GM12878 (cell line): Measurements from ENCODE around the gene SALL1. TPM values are rescaled to one million over a fixed set of nuclear protein-coding genes. Genes with fewer than 3 reads are reported as not detected.

ENCODE experiments used
- ATAC-seq: fragments of 200-7000 bp; cut with Tn5 transposase; 3 replicates; pipeline ENCODE4 v1.9.1; 2020; ENCODE audit warnings: mild to moderate bottlenecking, moderate library complexity
- BruUV-seq: library from RNA; stranded (reverse); fragments of 400-500 nt; replicated peaks from 2 replicates; lab custom pipeline; 2021; lab: Mats Ljungman, UMichigan
- CTCF ChIA-PET: fragments of 300-600 bp; sonication (Branson Sonifier 250); formaldehyde crosslinking; extraction: SDS; loops from one replicate; lab custom pipeline; 2021; ENCODE audit warnings: inconsistent platforms; lab: Yijun Ruan, JAX
- POLR2A ChIA-PET: fragments of 350-600 bp; formaldehyde crosslinking; extraction: SDS; loops from one replicate; lab custom pipeline; 2021; ENCODE audit warnings: inconsistent platforms; lab: Charles Lee
- RAD21 ChIA-PET: fragments of 300-600 bp; sonication (Branson Sonifier 250); formaldehyde crosslinking; loops from one replicate; lab custom pipeline; 2023; ENCODE audit warnings: antibody characterized with exemption; ENCODE audit not compliant: unreplicated experiment; lab: Charles Lee
- SMC1A ChIA-PET: fragments of 300-600 bp; sonication (Branson Sonifier 250); formaldehyde crosslinking; loops from one replicate; lab custom pipeline; 2023; ENCODE audit not compliant: unreplicated experiment, uncharacterized antibody; lab: Charles Lee
- DNase-seq: peaks from one replicate; pipeline ENCODE4 v3.0.0-alpha.2; 2011; ENCODE audit warnings: low read depth, low spot score
- FAIRE-seq: peaks from 3 replicates; lab custom pipeline; 2011; peaks lifted over from hg19 to GRCh38; lab: Jason Lieb, UNC
- H2AFZ ChIP-seq: 2 replicates; pipeline ENCODE4 v1.6.0; 2011; ENCODE audit warnings: low read depth, low read length, control low read depth; ENCODE audit not compliant: control insufficient read depth
- H3K27ac ChIP-seq: 2 replicates; pipeline ENCODE4 v1.5.1; 2011; ENCODE audit warnings: control low read depth; ENCODE audit not compliant: control insufficient read depth, insufficient read depth
- H3K27me3 ChIP-seq, 2 experiments: replicated peaks in 1 of 2; 2 replicates each; pipeline versions ENCODE4 v1.6.0 to v1.6.1; 2011; ENCODE audit warnings: low read length in 1 of 2; ENCODE audit not compliant: control insufficient read depth in 2 of 2, insufficient read depth in 2 of 2
- H3K36me3 ChIP-seq, 2 experiments: 2 replicates each; pipeline ENCODE4 v1.5.1; 2011; ENCODE audit warnings: low read length in 1 of 2; ENCODE audit not compliant: control insufficient read depth in 2 of 2, insufficient read depth in 2 of 2
- H3K4me1 ChIP-seq: 2 replicates; pipeline ENCODE4 v1.6.1; 2011; ENCODE audit warnings: mild to moderate bottlenecking, low read length, moderate library complexity, mixed read lengths; ENCODE audit not compliant: control insufficient read depth, insufficient read depth
- H3K4me2 ChIP-seq: 2 replicates; pipeline ENCODE4 v1.6.0; 2011; ENCODE audit warnings: control low read depth; ENCODE audit not compliant: control insufficient read depth, insufficient read depth
- H3K4me3 ChIP-seq: fragments of 200-600 bp; sonication (generic); 2 replicates; pipeline ENCODE4 v1.5.1; 2016
- H3K79me2 ChIP-seq: 2 replicates; pipeline ENCODE4 v1.6.0; 2011; ENCODE audit warnings: low read length; ENCODE audit not compliant: control insufficient read depth, insufficient read depth
- H3K9ac ChIP-seq: 2 replicates; pipeline ENCODE4 v1.8.0; 2011; ENCODE audit warnings: low read length, control low read depth, mixed read lengths; ENCODE audit not compliant: control insufficient read depth, insufficient read depth
- H3K9me3 ChIP-seq: replicated peaks from 3 replicates; pipeline ENCODE4 v1.5.1; 2011; ENCODE audit warnings: mild to moderate bottlenecking, low read length; ENCODE audit not compliant: control insufficient read depth, insufficient read depth
- H4K20me1 ChIP-seq: 2 replicates; pipeline ENCODE4 v1.6.0; 2011; ENCODE audit not compliant: control insufficient read depth, insufficient read depth
- EZH2 ChIP-seq: IDR thresholded peaks from 2 replicates; pipeline ENCODE4 v1.6.1; 2012; ENCODE audit warnings: low read depth, mild to moderate bottlenecking, control low read depth, inconsistent platforms, low read length, borderline replicate concordance; ENCODE audit not compliant: control insufficient read depth
- HDAC2 ChIP-seq: fragments of 200-600 bp; sonication (generic); IDR thresholded peaks from 2 replicates; pipeline ENCODE4 v1.6.1; 2017
- MTA3 ChIP-seq: IDR thresholded peaks from 2 replicates; pipeline ENCODE4 v1.6.1; 2012; ENCODE audit warnings: low read length, inconsistent platforms, borderline replicate concordance
- MYB ChIP-seq: fragments of 150-350 bp; IDR thresholded peaks from 2 replicates; pipeline ENCODE4 v1.6.1; 2014; ENCODE audit warnings: mild to moderate bottlenecking, low read depth, low read length, borderline replicate concordance
- RUNX3 ChIP-seq: IDR thresholded peaks from 2 replicates; pipeline ENCODE4 v1.6.1; 2012; ENCODE audit warnings: low read length, inconsistent platforms
- SUZ12 ChIP-seq: fragments of 200-600 bp; sonication (generic); IDR thresholded peaks from one replicate; pipeline ENCODE4 v1.6.1; 2018; ENCODE audit warnings: antibody characterized with exemption, mild to moderate bottlenecking; ENCODE audit not compliant: unreplicated experiment
- TCF7 ChIP-seq: IDR thresholded peaks from 2 replicates; pipeline ENCODE4 v1.6.1; 2014; ENCODE audit warnings: antibody characterized with exemption, borderline replicate concordance
- ZZZ3 ChIP-seq: IDR thresholded peaks from 2 replicates; pipeline ENCODE4 v1.6.1; 2011; ENCODE audit warnings: low read depth; ENCODE audit not compliant: control insufficient read depth, insufficient read length
- WGBS: methylation state at CpG from one replicate; pipeline ENCODE4 v1.1.6; 2016; ENCODE audit warnings: low lambda C conversion rate; ENCODE audit not compliant: insufficient replicate concordance, insufficient coverage; ENCODE audit errors: missing lambda C conversion rate; 5-methylcytosine and 5-hydroxymethylcytosine counted together
- in situ Hi-C: fragments of 300-500 bp; cut with MboI; formaldehyde crosslinking; loops from 9 replicates; pipeline ENCODE4 v1.14.3; 2018; ENCODE audit warnings: mixed read lengths
- intact Hi-C: fragments of 100-400 bp; cut with micrococcal nuclease; formaldehyde crosslinking; loops from one replicate; pipeline ENCODE4 v1.14.2; 2022; ENCODE audit not compliant: unreplicated experiment
- polyA plus RNA-seq, 11 experiments: library from polyadenylated mRNA; depleted of rRNA in 4 of 11; unstranded in 6 of 11; stranded (reverse) in 5 of 11; fragments of >200 nt; fragmentation: Nextera tagmentation in 4 of 11; fragmentation: Illumina TruSeq in 1 of 11; extraction: Ambion mirVana in 4 of 11; extraction: Trizol in 1 of 11; gene quantifications; 1 replicate in 1 of 11; 2 replicates in 10 of 11; pipeline versions ENCODE4 v1.2.1 to v1.2.3, GENCODE V29; 2011 to 2016; ENCODE audit warnings: inconsistent platforms in 2 of 11, missing spikeins in 2 of 11, low read depth in 1 of 11
- total RNA-seq, 4 experiments: library from RNA; depleted of rRNA in 3 of 4; stranded (reverse); fragments of >200 nt in 3 of 4; fragmentation: Illumina TruSeq in 1 of 4; extraction: Trizol in 1 of 4; gene quantifications; 2 replicates each; pipeline versions ENCODE4 v1.2.1 to v1.2.3, GENCODE V29; 2013 to 2021
- TF ChIP-seq, protein P1 (sequence below): fragments of 450-650 bp; IDR thresholded peaks from 2 replicates; pipeline ENCODE4 v1.6.1; 2017; ENCODE audit warnings: mild to moderate bottlenecking, moderate library complexity

SALL1 gene
- total and polyA plus RNA-seq, 10 of the 15 experiments (the other 5 are each of a cell fraction or from before 2014, with no cell fraction given), result 0.01 to 0.08 (median 0.03) TPM; not detected in 6

DNA sequence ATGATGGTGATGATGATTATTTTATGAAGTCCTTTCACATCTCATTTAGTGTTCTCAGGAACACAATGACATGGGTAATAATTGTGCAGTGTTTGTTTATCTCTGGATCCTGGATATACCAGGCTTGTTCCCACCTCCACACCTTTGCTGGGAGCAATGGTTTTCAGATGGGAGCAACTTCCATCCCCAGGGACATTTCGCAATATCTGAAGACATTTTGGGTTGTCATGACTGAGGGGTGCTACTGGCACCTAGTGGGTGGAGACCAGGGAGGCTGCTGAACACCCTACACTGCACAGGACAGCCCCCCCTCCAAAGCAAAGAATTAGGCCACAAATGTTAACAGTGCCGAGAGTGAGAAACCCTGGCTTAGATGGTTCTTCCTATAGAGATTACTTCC lies 13.5 kb upstream of the SALL1 start:
- no peaks in the 10 kb centered on the region for H3K4me1 ChIP-seq

More for the DNA sequence above, 13.5 kb upstream of the SALL1 start:
- POLR2A ChIA-PET, result no interaction called here
- in situ Hi-C loops (no loop called here), intact Hi-C loops (no loop called here)
- no peaks in the 10 kb centered on the region; a peak in 1 of 4 replicates for H3K27me3 ChIP-seq
- no peaks in the 10 kb centered on the region for H3K9me3 ChIP-seq
- H3K9ac ChIP-seq, result no peak overlapping the region
- no peaks in the 10 kb centered on the region for H3K36me3 ChIP-seq
- no peak overlapping the region for H3K27ac ChIP-seq
- H4K20me1 ChIP-seq, result no peaks in the 10 kb centered on the region
- DNase-seq (no peak), FAIRE-seq (no peak), ATAC-seq (no peak)
- H3K4me3 ChIP-seq, result no peak overlapping the region
- WGBS, result 29% methylated on average over 2 of the region's 2 CpGs
- H3K4me2 ChIP-seq, result no peak overlapping the region
- BruUV-seq, result no TSS peak
- RAD21 ChIA-PET, result no interaction called here
- no peak overlapping the region for H2AFZ ChIP-seq
- no peaks in the 10 kb centered on the region for H3K79me2 ChIP-seq
- no peak for TF ChIP-seq TCF7
- TF ChIP-seq SUZ12, result no peak
- no peak for TF ChIP-seq MTA3
- TF ChIP-seq RUNX3, result no peak
- no peak for TF ChIP-seq EZH2
- TF ChIP-seq ZZZ3, result no peak
- TF ChIP-seq MYB, result no peak
- TF ChIP-seq, protein P1, sequence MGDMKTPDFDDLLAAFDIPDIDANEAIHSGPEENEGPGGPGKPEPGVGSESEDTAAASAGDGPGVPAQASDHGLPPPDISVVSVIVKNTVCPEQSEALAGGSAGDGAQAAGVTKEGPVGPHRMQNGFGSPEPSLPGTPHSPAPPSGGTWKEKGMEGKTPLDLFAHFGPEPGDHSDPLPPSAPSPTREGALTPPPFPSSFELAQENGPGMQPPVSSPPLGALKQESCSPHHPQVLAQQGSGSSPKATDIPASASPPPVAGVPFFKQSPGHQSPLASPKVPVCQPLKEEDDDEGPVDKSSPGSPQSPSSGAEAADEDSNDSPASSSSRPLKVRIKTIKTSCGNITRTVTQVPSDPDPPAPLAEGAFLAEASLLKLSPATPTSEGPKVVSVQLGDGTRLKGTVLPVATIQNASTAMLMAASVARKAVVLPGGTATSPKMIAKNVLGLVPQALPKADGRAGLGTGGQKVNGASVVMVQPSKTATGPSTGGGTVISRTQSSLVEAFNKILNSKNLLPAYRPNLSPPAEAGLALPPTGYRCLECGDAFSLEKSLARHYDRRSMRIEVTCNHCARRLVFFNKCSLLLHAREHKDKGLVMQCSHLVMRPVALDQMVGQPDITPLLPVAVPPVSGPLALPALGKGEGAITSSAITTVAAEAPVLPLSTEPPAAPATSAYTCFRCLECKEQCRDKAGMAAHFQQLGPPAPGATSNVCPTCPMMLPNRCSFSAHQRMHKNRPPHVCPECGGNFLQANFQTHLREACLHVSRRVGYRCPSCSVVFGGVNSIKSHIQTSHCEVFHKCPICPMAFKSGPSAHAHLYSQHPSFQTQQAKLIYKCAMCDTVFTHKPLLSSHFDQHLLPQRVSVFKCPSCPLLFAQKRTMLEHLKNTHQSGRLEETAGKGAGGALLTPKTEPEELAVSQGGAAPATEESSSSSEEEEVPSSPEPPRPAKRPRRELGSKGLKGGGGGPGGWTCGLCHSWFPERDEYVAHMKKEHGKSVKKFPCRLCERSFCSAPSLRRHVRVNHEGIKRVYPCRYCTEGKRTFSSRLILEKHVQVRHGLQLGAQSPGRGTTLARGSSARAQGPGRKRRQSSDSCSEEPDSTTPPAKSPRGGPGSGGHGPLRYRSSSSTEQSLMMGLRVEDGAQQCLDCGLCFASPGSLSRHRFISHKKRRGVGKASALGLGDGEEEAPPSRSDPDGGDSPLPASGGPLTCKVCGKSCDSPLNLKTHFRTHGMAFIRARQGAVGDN, result no peak
- no peak for TF ChIP-seq HDAC2
- SMC1A ChIA-PET, result interaction anchor here (1.1 kb wide), 1 partner anchor 10 kb away, joined by 5 read pairs; no protein-coding TSS in a partner anchor
- CTCF ChIA-PET, result no interaction called here
